ENCODE results near the gene PRELID3B. TPM values are rescaled to one million over a fixed set of nuclear protein-coding genes. Genes with fewer than 3 reads are reported as not detected.
A peak's percentile ranks its signal among the peaks of the same experiment; 100 is the strongest.

Gene PRELID3B
- total RNA-seq, 1 experiment from 2014 or later = 29.5 TPM

DNA sequence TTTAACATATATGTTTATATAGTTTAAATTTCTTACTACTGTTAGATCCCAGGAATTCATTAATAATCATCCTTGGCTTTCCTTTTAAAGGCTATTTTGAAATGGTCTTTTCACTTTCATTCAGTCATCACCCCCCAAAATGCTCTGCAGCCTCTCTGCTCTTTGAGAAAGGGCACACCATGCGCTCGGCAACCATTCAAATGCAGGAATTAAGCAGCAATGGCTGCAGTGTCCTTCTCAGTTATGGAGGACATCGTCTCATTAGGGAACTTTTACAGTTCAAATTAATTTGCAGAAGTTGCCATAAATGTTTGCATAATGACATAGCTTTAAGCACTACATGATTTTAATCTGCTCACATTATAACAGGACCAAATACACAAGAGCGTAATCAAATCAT lies 17.1 kb downstream of the PRELID3B start:
- Histone ChIP-seq H3K4me3 (ENCODE audit: insufficient read depth, low read depth, low read length) (no peak overlapping the region), H3K27me3 (ENCODE audit: control insufficient read depth, insufficient read depth, low read length) (peaks cover 33% of the 10 kb centered on the region), H3K36me3 (replicated peaks; ENCODE audit: control insufficient read depth, insufficient read depth, low read length) (peaks cover 8% of the 10 kb centered on the region)
- peak; percentile 30 for DNase-seq

DNA sequence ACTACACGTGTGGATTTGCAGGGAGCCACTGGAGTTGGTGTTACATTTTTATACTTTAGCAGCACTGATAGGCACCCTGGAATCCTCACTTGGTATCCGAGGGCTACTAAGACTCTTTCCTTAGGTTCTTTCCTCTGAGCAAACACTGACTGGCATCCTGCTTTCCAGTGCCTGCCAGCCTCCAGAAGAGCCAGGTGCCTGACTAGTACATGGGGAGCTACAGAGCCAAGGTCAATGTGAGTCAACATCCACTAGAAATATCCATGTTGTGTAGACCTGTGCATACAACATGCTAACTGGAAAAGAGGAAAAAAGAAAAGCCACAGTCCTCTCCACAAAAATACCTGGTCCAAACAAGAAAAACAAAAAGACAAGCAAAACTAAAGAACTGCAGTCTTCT lies 17.5 kb downstream of the PRELID3B start:
- DNase-seq = no peak
- no peak overlapping the region for H3K4me3 ChIP-seq (ENCODE audit: insufficient read depth, low read depth, low read length)
- H3K36me3 ChIP-seq (replicated peaks; ENCODE audit: control insufficient read depth, insufficient read depth, low read length) = peaks cover 7% of the 10 kb centered on the region
- H3K27me3 ChIP-seq (ENCODE audit: control insufficient read depth, insufficient read depth, low read length) = peaks cover 29% of the 10 kb centered on the region

DNA sequence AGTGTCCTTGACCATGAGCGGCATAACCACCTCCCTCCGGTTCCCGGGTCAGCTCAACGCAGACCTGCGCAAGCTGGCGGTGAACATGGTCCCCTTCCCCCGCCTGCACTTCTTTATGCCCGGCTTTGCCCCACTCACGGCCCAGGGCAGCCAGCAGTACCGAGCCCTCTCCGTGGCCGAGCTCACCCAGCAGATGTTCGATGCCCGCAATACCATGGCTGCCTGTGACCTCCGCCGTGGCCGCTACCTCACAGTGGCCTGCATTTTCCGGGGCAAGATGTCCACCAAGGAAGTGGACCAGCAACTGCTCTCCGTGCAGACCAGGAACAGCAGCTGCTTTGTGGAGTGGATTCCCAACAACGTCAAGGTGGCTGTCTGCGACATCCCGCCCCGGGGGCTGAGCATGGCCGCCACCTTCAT lies 18.5 kb downstream of the PRELID3B start:
- Histone ChIP-seq H3K27me3 (ENCODE audit: control insufficient read depth, insufficient read depth, low read length) (peaks cover 24% of the 10 kb centered on the region; the same call in 1 of the 2 replicates), H3K36me3 (replicated peaks; ENCODE audit: control insufficient read depth, insufficient read depth, low read length) (peaks cover 3% of the 10 kb centered on the region), H3K4me3 (ENCODE audit: insufficient read depth, low read depth, low read length) (no peak overlapping the region)
- DNase-seq = no peak

DNA sequence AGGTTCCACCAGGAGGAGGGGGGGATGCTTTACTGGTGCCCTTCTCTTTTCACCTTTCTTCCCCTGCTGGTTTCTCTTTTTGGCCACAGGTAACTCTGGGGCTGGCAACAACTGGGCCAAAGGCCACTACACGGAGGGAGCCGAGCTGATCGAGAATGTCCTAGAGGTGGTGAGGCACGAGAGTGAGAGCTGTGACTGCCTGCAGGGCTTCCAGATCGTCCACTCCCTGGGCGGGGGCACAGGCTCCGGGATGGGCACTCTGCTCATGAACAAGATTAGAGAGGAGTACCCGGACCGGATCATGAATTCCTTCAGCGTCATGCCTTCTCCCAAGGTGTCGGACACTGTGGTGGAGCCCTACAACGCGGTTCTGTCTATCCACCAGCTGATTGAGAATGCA lies 19.0 kb downstream of the PRELID3B start:
- peak; percentile 30 for DNase-seq
- peaks cover 3% of the 10 kb centered on the region for H3K36me3 ChIP-seq (replicated peaks; ENCODE audit: control insufficient read depth, insufficient read depth, low read length)
- H3K27me3 ChIP-seq (ENCODE audit: control insufficient read depth, insufficient read depth, low read length) = peaks cover 23% of the 10 kb centered on the region; the same call in 1 of the 2 replicates
- H3K4me3 ChIP-seq (ENCODE audit: insufficient read depth, low read depth, low read length) = no peak overlapping the region

DNA sequence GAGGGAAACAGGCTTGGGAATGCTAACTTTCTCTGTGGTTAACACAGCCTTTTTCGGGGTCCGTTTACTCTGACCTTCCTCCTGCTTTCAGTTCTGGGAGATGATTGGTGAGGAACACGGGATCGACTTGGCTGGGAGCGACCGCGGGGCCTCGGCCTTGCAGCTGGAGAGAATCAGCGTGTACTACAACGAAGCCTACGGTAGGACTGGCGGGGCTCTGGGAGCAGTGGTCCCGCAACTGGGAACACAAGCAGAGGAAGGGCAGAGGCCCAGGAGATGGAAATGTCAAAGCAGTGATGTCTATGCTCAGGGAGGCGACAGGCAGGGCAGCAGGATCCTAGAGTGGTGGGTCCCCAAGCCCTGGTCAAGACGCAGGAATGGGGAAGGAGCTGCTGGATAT lies 19.8 kb downstream of the PRELID3B start:
- H3K4me3 ChIP-seq (ENCODE audit: insufficient read depth, low read depth, low read length) = no peak overlapping the region
- peaks cover 3% of the 10 kb centered on the region; the same call in 1 of the 2 replicates for H3K36me3 ChIP-seq (replicated peaks; ENCODE audit: control insufficient read depth, insufficient read depth, low read length)
- DNase-seq = peak; percentile 28
- H3K27me3 ChIP-seq (ENCODE audit: control insufficient read depth, insufficient read depth, low read length) = peaks cover 18% of the 10 kb centered on the region; the same call in 1 of the 2 replicates

DNA sequence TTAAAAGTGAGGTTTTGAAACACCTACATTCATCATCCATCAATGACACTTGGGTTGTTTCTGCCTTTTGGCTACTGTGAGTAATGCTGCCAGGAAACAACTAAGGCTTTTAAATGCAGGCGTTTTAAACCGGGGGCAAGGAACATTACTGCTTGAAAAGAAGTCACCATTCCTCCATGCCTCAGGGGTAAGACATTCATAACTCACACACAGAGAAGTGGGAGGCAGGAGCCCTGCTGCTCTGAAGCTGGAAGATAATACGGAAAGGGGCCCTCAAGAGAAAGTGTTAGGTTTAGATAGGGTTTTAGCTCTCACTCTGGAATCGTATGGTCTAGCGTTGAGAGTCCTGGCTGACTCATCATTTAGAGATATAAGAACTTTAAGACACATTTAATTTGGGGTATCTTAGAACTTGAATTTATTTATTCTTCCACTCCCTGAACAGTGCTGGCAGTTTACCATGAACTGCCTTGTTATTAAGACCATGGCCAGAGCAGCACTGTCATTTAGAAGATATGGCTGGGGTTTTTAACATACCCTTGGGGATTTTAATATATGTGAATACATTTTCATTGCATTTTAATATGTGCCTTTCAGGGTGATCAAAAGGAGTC lies 21.5 kb downstream of the PRELID3B start:
- peak; percentile 18 for DNase-seq
- peaks cover 6% of the 10 kb centered on the region; the same call in 1 of the 2 replicates for H3K27me3 ChIP-seq (ENCODE audit: control insufficient read depth, insufficient read depth, low read length)
- H3K4me3 ChIP-seq (ENCODE audit: insufficient read depth, low read depth, low read length) = no peak overlapping the region
- H3K36me3 ChIP-seq (replicated peaks; ENCODE audit: control insufficient read depth, insufficient read depth, low read length) = peaks cover 3% of the 10 kb centered on the region; the same call in 1 of the 2 replicates

DNA sequence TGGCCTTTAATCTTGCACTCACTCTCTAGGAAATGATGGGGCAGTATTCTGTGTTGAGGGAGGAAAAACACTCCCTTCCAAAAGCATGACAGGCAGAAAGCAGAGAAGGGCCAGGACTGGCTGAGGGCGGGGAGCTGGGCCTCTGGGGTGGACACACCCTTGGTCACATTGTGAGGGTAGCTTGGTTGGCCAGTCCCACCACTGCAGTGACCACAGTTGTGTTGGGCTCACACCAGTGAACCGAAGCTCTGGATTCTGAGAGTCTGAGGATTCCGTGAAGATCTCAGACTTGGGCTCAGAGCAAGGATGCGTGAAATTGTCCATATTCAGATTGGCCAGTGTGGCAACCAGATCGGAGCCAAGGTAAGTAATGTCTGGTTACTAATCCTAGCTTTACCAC lies 23.4 kb downstream of the PRELID3B start, which contains the start of gene TUBB1:
Gene TUBB1 (plus strand): TSS at position 213 of the 400 bp plus-strand sequence. CDS start 94 bp downstream, at position 307.
- H3K4me3 ChIP-seq (ENCODE audit: insufficient read depth, low read depth, low read length) = no peak within 1 kb of the TSS
- DNase-seq = no peak

DNA sequence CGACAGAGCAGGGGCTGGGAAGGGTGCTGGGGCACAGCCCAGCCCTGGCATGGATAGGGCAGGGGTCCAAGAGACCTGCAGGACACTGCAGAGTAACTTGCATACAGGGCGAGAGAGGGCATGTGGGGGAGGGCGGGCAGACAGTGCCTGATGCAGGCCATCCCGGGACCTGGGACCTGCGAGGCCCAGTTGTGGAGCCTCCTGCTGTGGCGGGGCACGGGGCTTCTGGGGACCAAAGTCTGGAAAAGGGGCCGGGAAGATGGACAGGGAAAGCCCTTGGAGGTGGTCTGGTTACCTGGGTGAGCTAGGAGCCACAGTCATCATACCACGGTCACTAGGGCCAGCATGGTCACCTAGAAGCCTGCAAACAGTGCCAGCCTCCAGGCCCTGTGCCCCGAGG lies 23.8 kb downstream of the PRELID3B start:
- Histone ChIP-seq H3K4me3 (ENCODE audit: insufficient read depth, low read depth, low read length) (no peak overlapping the region), H3K36me3 (replicated peaks; ENCODE audit: control insufficient read depth, insufficient read depth, low read length) (no peaks in the 10 kb centered on the region), H3K27me3 (ENCODE audit: control insufficient read depth, insufficient read depth, low read length) (peaks cover 3% of the 10 kb centered on the region; the same call in 1 of the 2 replicates)
- DNase-seq = peak; percentile 32

More for the DNA sequence above, 23.4 kb downstream of the PRELID3B start, which contains the start of gene TUBB1:
- Histone ChIP-seq H3K36me3 (replicated peaks; ENCODE audit: control insufficient read depth, insufficient read depth, low read length) (no peaks in the 10 kb centered on the region), H3K27me3 (ENCODE audit: control insufficient read depth, insufficient read depth, low read length) (peaks cover 3% of the 10 kb centered on the region; the same call in 1 of the 2 replicates)

DNA sequence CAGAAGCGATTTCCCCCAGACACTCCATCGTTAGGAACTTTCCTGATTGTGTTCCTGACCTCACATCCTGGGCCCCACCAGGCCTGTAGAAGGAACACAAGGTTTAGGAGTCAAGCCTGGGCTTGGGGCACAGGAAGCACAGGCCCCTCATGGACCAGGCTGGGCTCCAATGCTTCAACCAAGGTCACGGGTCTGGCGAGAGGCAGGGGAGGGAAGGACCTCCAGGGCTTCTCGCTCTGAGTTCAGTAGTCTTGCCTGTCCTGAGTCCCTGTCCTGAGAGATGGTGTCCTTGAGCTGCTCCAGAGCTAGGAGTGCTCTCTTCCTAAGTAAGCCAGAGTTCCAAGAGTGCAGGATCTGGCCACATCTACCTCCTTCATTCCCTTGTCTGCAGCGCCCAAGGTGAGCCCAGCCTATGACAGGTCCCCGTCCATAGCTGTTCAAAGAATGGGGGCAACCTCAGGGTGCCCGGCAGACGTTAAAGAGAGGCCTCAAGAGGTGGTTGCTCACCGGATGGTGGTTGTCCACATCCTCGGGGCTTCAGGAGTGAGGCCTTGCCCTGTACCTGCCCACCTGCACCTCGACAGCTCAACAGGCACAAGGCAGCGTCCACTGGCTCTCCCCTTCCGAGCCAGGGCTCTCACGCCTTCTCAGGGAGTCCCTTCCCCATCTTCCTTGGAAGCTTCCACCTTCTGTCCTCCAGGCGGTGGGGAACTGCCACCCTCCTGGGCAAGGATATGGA lies 24.9 kb downstream of the PRELID3B start:
- peaks cover 2% of the 10 kb centered on the region for H3K27me3 ChIP-seq (ENCODE audit: control insufficient read depth, insufficient read depth, low read length)
- no peak for DNase-seq
- no peak overlapping the region for H3K4me3 ChIP-seq (ENCODE audit: insufficient read depth, low read depth, low read length)
- no peaks in the 10 kb centered on the region for H3K36me3 ChIP-seq (replicated peaks; ENCODE audit: control insufficient read depth, insufficient read depth, low read length)

DNA sequence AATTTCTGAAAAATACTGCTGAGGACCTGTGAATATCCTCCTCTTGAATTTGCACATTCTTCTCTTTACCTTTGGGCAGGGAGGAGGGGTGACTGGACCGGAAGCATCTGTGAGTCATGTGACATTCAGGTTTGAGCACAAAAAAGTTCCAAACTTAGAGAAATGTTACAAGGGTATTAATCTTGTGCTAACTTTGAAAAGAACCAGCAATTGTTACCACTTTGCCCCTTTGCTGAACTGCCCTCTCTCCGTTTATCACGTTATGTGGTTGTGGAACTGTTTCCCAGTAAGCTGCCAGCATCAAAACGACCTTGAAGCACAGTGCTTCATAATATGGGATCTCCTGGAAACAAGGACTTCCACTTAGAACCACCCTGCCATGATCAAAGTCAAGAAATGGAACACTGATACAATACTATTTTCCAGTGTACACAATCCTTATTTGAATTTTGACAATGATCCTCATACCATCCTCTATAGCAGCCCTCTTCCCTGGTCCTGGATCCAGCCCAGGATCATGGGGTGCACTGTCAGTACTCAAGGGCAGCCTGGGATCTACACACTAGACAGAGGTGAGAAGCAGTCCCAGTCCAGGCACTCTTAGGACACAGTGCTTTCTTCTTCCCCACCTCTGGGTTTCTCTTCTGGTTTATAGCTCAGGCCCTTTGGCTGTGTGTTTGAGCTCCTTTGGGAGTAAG lies 25.6 kb downstream of the PRELID3B start:
- H3K36me3 ChIP-seq (replicated peaks; ENCODE audit: control insufficient read depth, insufficient read depth, low read length) = no peaks in the 10 kb centered on the region
- peaks cover 2% of the 10 kb centered on the region for H3K27me3 ChIP-seq (ENCODE audit: control insufficient read depth, insufficient read depth, low read length)
- H3K4me3 ChIP-seq (ENCODE audit: insufficient read depth, low read depth, low read length) = no peak overlapping the region
- DNase-seq = no peak

DNA sequence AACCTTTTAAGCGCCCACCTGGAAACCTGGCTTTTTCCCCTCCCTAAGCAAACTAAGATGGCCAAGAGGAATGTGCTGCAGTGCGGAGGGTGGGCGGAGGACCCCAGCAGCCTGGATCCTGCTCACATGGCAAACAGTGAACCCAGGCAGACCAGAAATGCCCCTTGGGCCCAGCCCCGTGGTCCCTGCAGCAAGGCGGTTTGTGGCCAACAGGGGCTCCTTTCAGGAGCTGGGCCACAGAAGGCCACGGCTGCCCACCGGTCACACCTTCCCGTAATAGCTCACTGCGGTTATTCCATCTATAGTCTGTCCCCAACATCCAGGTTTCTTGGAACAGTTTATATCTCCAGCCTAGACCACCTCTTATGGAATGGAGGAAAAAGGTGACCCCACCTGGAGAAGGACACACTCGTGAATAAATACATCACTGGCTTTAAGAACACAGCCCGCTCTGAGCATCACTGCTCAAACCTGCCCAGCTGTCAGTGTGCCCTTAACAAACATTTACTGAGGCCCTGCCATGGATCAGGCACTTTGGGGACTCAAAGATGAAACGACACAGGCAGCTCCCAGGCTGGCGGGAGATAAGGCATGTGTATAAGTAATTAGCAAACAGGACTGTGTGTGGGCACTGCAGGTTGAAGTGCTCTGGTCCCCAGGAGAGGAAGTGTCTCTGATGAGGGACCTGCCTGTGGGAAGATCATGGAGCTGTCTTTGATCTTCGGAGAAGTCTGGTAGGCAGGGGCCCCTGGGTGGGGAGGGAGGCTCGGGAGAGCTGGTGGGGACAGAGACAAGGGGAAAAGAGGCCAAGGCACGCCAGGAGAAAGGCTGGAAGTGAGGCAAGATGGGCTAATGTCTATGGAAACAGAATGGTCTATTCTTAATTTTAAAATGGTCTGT lies 26.5 kb downstream of the PRELID3B start:
- H3K4me3 ChIP-seq (ENCODE audit: insufficient read depth, low read depth, low read length) = no peak overlapping the region
- peak; percentile 26 for DNase-seq
- H3K36me3 ChIP-seq (replicated peaks; ENCODE audit: control insufficient read depth, insufficient read depth, low read length) = no peaks in the 10 kb centered on the region
- peaks cover 2% of the 10 kb centered on the region for H3K27me3 ChIP-seq (ENCODE audit: control insufficient read depth, insufficient read depth, low read length)

DNA sequence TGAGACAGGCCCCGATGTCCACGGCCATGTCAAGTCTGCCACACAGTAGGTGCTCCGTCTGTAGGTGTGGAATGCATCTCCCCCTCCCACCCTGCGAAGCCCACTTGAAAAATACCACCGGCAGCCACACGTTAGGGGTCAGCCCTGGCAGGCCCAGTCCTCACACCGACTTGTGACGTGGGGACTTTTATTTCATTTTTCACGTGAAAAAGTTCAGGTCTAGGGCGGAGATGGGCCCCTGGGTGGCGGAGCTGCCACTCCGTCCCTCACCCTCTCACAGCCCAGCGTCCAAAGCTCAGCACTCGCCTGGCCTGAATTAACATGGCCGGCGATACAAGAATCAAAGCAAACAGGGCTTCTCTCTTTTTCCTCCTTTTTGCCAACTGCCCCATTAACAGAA lies 27.2 kb downstream of the PRELID3B start:
- Histone ChIP-seq H3K27me3 (ENCODE audit: control insufficient read depth, insufficient read depth, low read length) (peaks cover 2% of the 10 kb centered on the region), H3K36me3 (replicated peaks; ENCODE audit: control insufficient read depth, insufficient read depth, low read length) (no peaks in the 10 kb centered on the region), H3K4me3 (ENCODE audit: insufficient read depth, low read depth, low read length) (no peak overlapping the region)
- no peak for DNase-seq

DNA sequence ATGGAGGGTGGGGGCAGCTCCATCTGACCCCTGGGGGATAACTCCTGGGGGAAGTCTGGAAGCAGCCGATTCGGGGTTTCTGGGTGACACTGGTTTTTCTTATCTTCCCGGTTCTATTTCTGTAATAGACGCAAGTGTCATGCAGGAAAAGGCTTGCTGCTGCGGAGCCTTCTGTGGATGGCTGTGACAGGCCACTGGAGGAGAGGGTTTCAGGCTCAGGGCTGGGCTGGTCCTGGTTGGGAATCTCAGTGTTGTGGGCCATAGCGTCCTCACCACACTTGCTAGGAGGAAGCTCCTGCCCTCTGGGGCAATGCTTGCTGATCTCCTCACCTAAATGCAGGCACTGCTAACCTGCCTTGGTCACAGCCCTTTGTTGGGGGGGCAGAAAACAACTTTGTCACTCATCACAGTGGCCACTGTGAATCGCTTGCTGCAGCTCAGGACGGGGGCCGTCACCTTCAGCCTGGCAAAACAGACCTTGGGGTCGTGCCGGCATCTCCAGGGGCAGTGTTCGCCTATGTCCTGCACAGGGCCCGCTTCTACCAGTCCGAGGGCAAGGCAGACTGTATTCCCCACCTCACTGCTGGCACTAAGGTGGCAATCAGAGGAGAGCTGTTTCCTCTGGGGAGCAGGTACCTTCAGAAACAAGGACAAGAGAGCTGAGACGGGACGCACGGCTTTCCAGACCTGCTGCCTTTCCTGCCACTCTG lies 27.8 kb downstream of the PRELID3B start:
- DNase-seq = no peak
- H3K27me3 ChIP-seq (ENCODE audit: control insufficient read depth, insufficient read depth, low read length) = peaks cover 2% of the 10 kb centered on the region

More for the DNA sequence above, 27.8 kb downstream of the PRELID3B start:
- Histone ChIP-seq H3K4me3 (ENCODE audit: insufficient read depth, low read depth, low read length) (no peak overlapping the region), H3K36me3 (replicated peaks; ENCODE audit: control insufficient read depth, insufficient read depth, low read length) (no peaks in the 10 kb centered on the region)

Measured in H7 (cell line).